GM12892 (cell line): ENCODE measurements around the gene CDH18.

ENCODE experiments used
- POLR2A ChIP-seq: IDR thresholded peaks from 2 replicates; pipeline ENCODE4 v1.6.1; 2011; ENCODE audit warnings: low read depth, low read length, control low read depth
- POLR2AphosphoS5 ChIP-seq: IDR thresholded peaks from 2 replicates; pipeline ENCODE4 v1.6.1; 2011; ENCODE audit warnings: low read depth, low read length, control low read depth
- TAF1 ChIP-seq: IDR thresholded peaks from 2 replicates; pipeline ENCODE4 v1.6.1; 2011; ENCODE audit warnings: low read depth, mild to moderate bottlenecking, control low read depth, low read length, borderline replicate concordance

DNA sequence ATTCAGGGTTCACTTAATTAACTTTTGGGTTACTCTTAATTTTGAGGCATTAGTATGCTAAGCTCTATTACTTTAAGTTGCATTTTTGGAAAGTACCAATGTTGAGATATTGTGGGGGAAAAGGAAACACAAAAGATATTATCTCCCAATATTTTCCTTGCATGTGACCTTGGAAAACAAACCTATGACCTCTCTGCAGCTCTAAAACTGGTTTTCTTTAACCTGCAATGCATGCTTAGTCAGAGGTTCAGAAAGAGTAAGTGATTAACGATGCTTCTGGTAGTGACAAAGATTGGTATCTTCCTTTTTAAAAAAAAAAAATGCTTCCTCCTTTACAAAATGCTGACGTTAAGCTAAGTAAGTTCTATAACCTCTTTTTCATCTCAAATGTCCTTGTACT is 44.9 kb upstream of the CDH18 start:
- TF ChIP-seq POLR2AphosphoS5 (no peak), POLR2A (no peak), TAF1 (no peak)
